Breast epithelium (tissue), 4 donors: ENCODE measurements around the gene AGBL3. TPM values are rescaled to one million over a fixed set of nuclear protein-coding genes. Genes with fewer than 3 reads are reported as not detected.

Source experiments
- DNase-seq, 2 donors: peaks; one replicate each; pipeline ENCODE4 v3.0.0-alpha.2; 2019; ENCODE audit warnings: low spot score in 2 of 2
- H3K27ac ChIP-seq, 2 donors: fragments of 200-600 bp; sonication (generic) in 1 of 2; one replicate each; pipeline ENCODE4 v1.5.1; 2016 to 2019; ENCODE audit warnings: mild to moderate bottlenecking in 1 of 2
- H3K27me3 ChIP-seq, 2 donors: fragments of 200-600 bp; sonication (generic) in 1 of 2; one replicate each; pipeline versions ENCODE4 v1.5.1 to v1.6.0; 2017 to 2019; ENCODE audit warnings: control low read depth in 1 of 2, mild to moderate bottlenecking in 1 of 2
- H3K36me3 ChIP-seq: fragments of 200-600 bp; one replicate; pipeline ENCODE4 v1.5.1; 2019
- H3K4me1 ChIP-seq, 2 donors: fragments of 200-600 bp; sonication (generic); one replicate each; pipeline ENCODE4 v1.5.1; 2016 to 2019; ENCODE audit warnings: control low read depth in 1 of 2
- H3K4me3 ChIP-seq, 3 donors: fragments of 200-600 bp; sonication (generic); 1 replicate in 2 of 3; 2 replicates in 1 of 3; pipeline ENCODE4 v1.5.1; 2016 to 2019; ENCODE audit warnings: mild to moderate bottlenecking in 3 of 3, moderate library complexity in 2 of 3
- H3K9me3 ChIP-seq, 2 donors: fragments of 200-600 bp; sonication (generic) in 1 of 2; one replicate each; pipeline ENCODE4 v1.5.1; 2016 to 2019; ENCODE audit warnings: control low read depth in 1 of 2
- CTCF ChIP-seq, 3 donors: fragments of 450-650 bp; IDR thresholded peaks; one replicate each; pipeline ENCODE4 v1.5.1; 2016 to 2017; ENCODE audit warnings: antibody characterized with exemption in 3 of 3, mild to moderate bottlenecking in 3 of 3, moderate library complexity in 3 of 3
- POLR2A ChIP-seq: fragments of 450-650 bp; IDR thresholded peaks from one replicate; pipeline ENCODE4 v1.6.1; 2016; ENCODE audit warnings: antibody characterized with exemption, mild to moderate bottlenecking, moderate library complexity
- POLR2AphosphoS5 ChIP-seq, 3 donors: sonication (generic); formaldehyde crosslinking; IDR thresholded peaks; one replicate each; pipeline ENCODE4 v1.6.1; 2017; ENCODE audit warnings: antibody characterized with exemption in 3 of 3
- intact Hi-C: fragments of 100-400 bp; cut with DNase I; formaldehyde crosslinking; loops from one replicate; pipeline ENCODE4 v1.15.1; 2023; ENCODE audit warnings: low total_unique reads
- total RNA-seq, 3 donors: library from RNA; depleted of rRNA; stranded (reverse); fragments of >200 nt; gene quantifications; one replicate each; pipeline ENCODE4 v1.1.0, GENCODE V29; 2016

The AGBL3 gene
- total RNA-seq, 3 donors from 2014 or later: 2.2 to 5.1 (median 4.3) TPM

- Histone ChIP-seq H3K27ac (no peak overlapping the region), H3K27me3 (no peaks in the 10 kb centered on the region), H3K4me1 (no peaks in the 10 kb centered on the region), H3K9me3 (no peaks in the 10 kb centered on the region), H3K36me3 (no peaks in the 10 kb centered on the region), H3K4me3 (no peak overlapping the region)
- no peak for TF ChIP-seq CTCF (IDR thresholded peaks at IDR 0.05)
- TF ChIP-seq POLR2A: no peak
- no peak for TF ChIP-seq POLR2AphosphoS5 (IDR thresholded peaks at IDR 0.05)
- intact Hi-C loops: no loop called here
- no peak for DNase-seq
Observed at GRCh38 chr7:135076882-135077281, 90.6 kb downstream of the AGBL3 start.

GRCh38 chr7:135077642-135078041 is 91.3 kb downstream of the AGBL3 start:
- no peaks in the 10 kb centered on the region for H3K36me3 ChIP-seq
- H3K4me1 ChIP-seq: no peaks in the 10 kb centered on the region
- intact Hi-C loops: no loop called here
- no peak for DNase-seq
- H3K27me3 ChIP-seq: no peaks in the 10 kb centered on the region
- H3K4me3 ChIP-seq: no peak overlapping the region
- H3K9me3 ChIP-seq: no peaks in the 10 kb centered on the region
- H3K27ac ChIP-seq: no peak overlapping the region
- TF ChIP-seq POLR2A: no peak
- no peak for TF ChIP-seq CTCF (IDR thresholded peaks at IDR 0.05)
- no peak for TF ChIP-seq POLR2AphosphoS5 (IDR thresholded peaks at IDR 0.05)

- TF ChIP-seq POLR2A (no peak), CTCF (IDR thresholded peaks at IDR 0.05) (no peak), POLR2AphosphoS5 (IDR thresholded peaks at IDR 0.05) (no peak)
- Histone ChIP-seq H3K4me3 (no peak overlapping the region), H3K27ac (no peak overlapping the region), H3K4me1 (no peaks in the 10 kb centered on the region), H3K27me3 (no peaks in the 10 kb centered on the region), H3K36me3 (no peaks in the 10 kb centered on the region), H3K9me3 (no peaks in the 10 kb centered on the region)
- DNase-seq: no peak
- intact Hi-C loops: no loop called here
Observed at GRCh38 chr7:135078051-135078450, 91.7 kb downstream of the AGBL3 start.

GRCh38 chr7:135079068-135079467 is 92.8 kb downstream of the AGBL3 start:
- no peak for TF ChIP-seq POLR2A
- TF ChIP-seq POLR2AphosphoS5 (IDR thresholded peaks at IDR 0.05): no peak
- no peak for TF ChIP-seq CTCF (IDR thresholded peaks at IDR 0.05)
- no peaks in the 10 kb centered on the region for H3K4me1 ChIP-seq
- H3K27me3 ChIP-seq: no peaks in the 10 kb centered on the region
- DNase-seq: no peak
- no peak overlapping the region for H3K4me3 ChIP-seq
- no peaks in the 10 kb centered on the region for H3K36me3 ChIP-seq
- intact Hi-C loops: no loop called here
- no peak overlapping the region for H3K27ac ChIP-seq
- H3K9me3 ChIP-seq: no peaks in the 10 kb centered on the region

GRCh38 chr7:135083005-135083404 is 96.7 kb downstream of the AGBL3 start:
- Histone ChIP-seq H3K27ac (no peak overlapping the region), H3K4me3 (no peak overlapping the region), H3K4me1 (no peaks in the 10 kb centered on the region), H3K27me3 (no peaks in the 10 kb centered on the region), H3K9me3 (peaks cover 0 to 2% of the 10 kb centered on the region in 2 donors), H3K36me3 (no peaks in the 10 kb centered on the region)
- DNase-seq: no peak
- intact Hi-C loops: no loop called here
- TF ChIP-seq CTCF (IDR thresholded peaks at IDR 0.05) (no peak), POLR2A (no peak), POLR2AphosphoS5 (IDR thresholded peaks at IDR 0.05) (no peak)
